ENCODE results near the gene KRIT1. TPM values are rescaled to one million over a fixed set of nuclear protein-coding genes. Genes with fewer than 3 reads are reported as not detected.

Gene KRIT1
- total RNA-seq, 1 donor from 2014 or later = 39.2 TPM

- no peak for TF ChIP-seq CTCF (IDR thresholded peaks at IDR 0.05; ENCODE audit: unreplicated experiment)
- Mint-ChIP-seq H3K4me3 (ENCODE audit: unreplicated experiment) (no peak overlapping the region), H3K27ac (ENCODE audit: unreplicated experiment) (no peak overlapping the region), H3K4me1 (ENCODE audit: unreplicated experiment) (no peaks in the 10 kb centered on the region), H3K9me3 (ENCODE audit: unreplicated experiment) (no peaks in the 10 kb centered on the region), H3K27me3 (ENCODE audit: unreplicated experiment) (no peaks in the 10 kb centered on the region), H3K36me3 (ENCODE audit: low read depth, unreplicated experiment) (no peaks in the 10 kb centered on the region)
- DNase-seq (ENCODE audit: low spot score) = no peak
These were observed 43.6 kb upstream of the KRIT1 start for GRCh38 chr7:92289321-92289720.

- H3K4me1 Mint-ChIP-seq (ENCODE audit: unreplicated experiment) = no peaks in the 10 kb centered on the region
- H3K27ac Mint-ChIP-seq (ENCODE audit: unreplicated experiment) = no peak overlapping the region
- no peak for DNase-seq (ENCODE audit: low spot score)
- no peaks in the 10 kb centered on the region for H3K9me3 Mint-ChIP-seq (ENCODE audit: unreplicated experiment)
- H3K27me3 Mint-ChIP-seq (ENCODE audit: unreplicated experiment) = no peaks in the 10 kb centered on the region
- H3K36me3 Mint-ChIP-seq (ENCODE audit: low read depth, unreplicated experiment) = no peaks in the 10 kb centered on the region
- H3K4me3 Mint-ChIP-seq (ENCODE audit: unreplicated experiment) = no peak overlapping the region
- no peak for TF ChIP-seq CTCF (IDR thresholded peaks at IDR 0.05; ENCODE audit: unreplicated experiment)
These were observed 37.2 kb upstream of the KRIT1 start for GRCh38 chr7:92282930-92283329.

GRCh38 chr7:92282221-92282814, 36.6 kb upstream of the KRIT1 start:
- Mint-ChIP-seq H3K4me3 (ENCODE audit: unreplicated experiment) (no peak overlapping the region), H3K9me3 (ENCODE audit: unreplicated experiment) (no peaks in the 10 kb centered on the region), H3K36me3 (ENCODE audit: low read depth, unreplicated experiment) (no peaks in the 10 kb centered on the region), H3K27me3 (ENCODE audit: unreplicated experiment) (no peaks in the 10 kb centered on the region), H3K27ac (ENCODE audit: unreplicated experiment) (no peak overlapping the region), H3K4me1 (ENCODE audit: unreplicated experiment) (no peaks in the 10 kb centered on the region)
- no peak for DNase-seq (ENCODE audit: low spot score)
- no peak for TF ChIP-seq CTCF (IDR thresholded peaks at IDR 0.05; ENCODE audit: unreplicated experiment)

GRCh38 chr7:92281031-92281430, 35.3 kb upstream of the KRIT1 start:
- H3K36me3 Mint-ChIP-seq (ENCODE audit: low read depth, unreplicated experiment) = no peaks in the 10 kb centered on the region
- H3K27me3 Mint-ChIP-seq (ENCODE audit: unreplicated experiment) = no peaks in the 10 kb centered on the region
- no peaks in the 10 kb centered on the region for H3K4me1 Mint-ChIP-seq (ENCODE audit: unreplicated experiment)
- H3K4me3 Mint-ChIP-seq (ENCODE audit: unreplicated experiment) = no peak overlapping the region
- no peaks in the 10 kb centered on the region for H3K9me3 Mint-ChIP-seq (ENCODE audit: unreplicated experiment)
- no peak for DNase-seq (ENCODE audit: low spot score)
- H3K27ac Mint-ChIP-seq (ENCODE audit: unreplicated experiment) = no peak overlapping the region
- no peak for TF ChIP-seq CTCF (IDR thresholded peaks at IDR 0.05; ENCODE audit: unreplicated experiment)

GRCh38 chr7:92279396-92280031, 33.8 kb upstream of the KRIT1 start:
- H3K27ac Mint-ChIP-seq (ENCODE audit: unreplicated experiment) = no peak overlapping the region
- H3K4me1 Mint-ChIP-seq (ENCODE audit: unreplicated experiment) = no peaks in the 10 kb centered on the region
- TF ChIP-seq CTCF (IDR thresholded peaks at IDR 0.05; ENCODE audit: unreplicated experiment) = no peak
- H3K27me3 Mint-ChIP-seq (ENCODE audit: unreplicated experiment) = no peaks in the 10 kb centered on the region
- no peak overlapping the region for H3K4me3 Mint-ChIP-seq (ENCODE audit: unreplicated experiment)
- no peak for DNase-seq (ENCODE audit: low spot score)
- no peaks in the 10 kb centered on the region for H3K9me3 Mint-ChIP-seq (ENCODE audit: unreplicated experiment)
- H3K36me3 Mint-ChIP-seq (ENCODE audit: low read depth, unreplicated experiment) = no peaks in the 10 kb centered on the region
